ENCODE measurements around the gene CCDC92B. TPM values are rescaled to one million over a fixed set of nuclear protein-coding genes. Genes with fewer than 3 reads are reported as not detected.

Gene CCDC92B
- total and polyA plus RNA-seq, 10 of the 15 experiments (the other 5 are each of a cell fraction or from before 2014, with no cell fraction given): not detected

GRCh38 chr17:2703181-2703580 lies 46.3 kb downstream of the CCDC92B start:
- intact Hi-C loops (cut with micrococcal nuclease; ENCODE audit: unreplicated experiment) (no loop called here), in situ Hi-C loops (cut with MboI) (no loop called here)
- H3K27ac ChIP-seq (ENCODE audit: control insufficient read depth, insufficient read depth): no peak overlapping the region
- POLR2A ChIA-PET: no interaction called here
- H3K4me1 ChIP-seq (ENCODE audit: control insufficient read depth, insufficient read depth, low read length): peaks cover 4% of the 10 kb centered on the region; the same call in 1 of the 2 replicates
- peaks cover 6% of the 10 kb centered on the region; the same call in 1 of the 2 replicates for H4K20me1 ChIP-seq (ENCODE audit: control insufficient read depth, insufficient read depth)
- no peak for DNase-seq (ENCODE audit: low read depth, low spot score)
- H3K4me3 ChIP-seq: no peak overlapping the region
- peaks cover 31% of the 10 kb centered on the region for H3K79me2 ChIP-seq (ENCODE audit: control insufficient read depth, insufficient read depth, low read length)
- no peak for FAIRE-seq
- RAD21 ChIA-PET (ENCODE audit: unreplicated experiment): no interaction called here
- no TSS peak for BruUV-seq (replicated peaks)
- H2AFZ ChIP-seq (ENCODE audit: control insufficient read depth, low read depth, low read length): no peak overlapping the region
- CTCF ChIA-PET: no interaction called here
- no peak for ATAC-seq
- no peaks in the 10 kb centered on the region for H3K27me3 ChIP-seq (replicated peaks in 1 of 2; ENCODE audit: control insufficient read depth in 2 of 2, insufficient read depth in 2 of 2, low read length in 1 of 2)
- no peak overlapping the region for H3K9ac ChIP-seq (ENCODE audit: control insufficient read depth, insufficient read depth, low read length)
- no peak for TF ChIP-seq ETV6 (conservative IDR thresholded peaks at IDR 0.05 in 1 of 2, IDR thresholded peaks at IDR 0.05 in 1 of 2; ENCODE audit: borderline replicate concordance in 1 of 2, low read depth in 1 of 2)
- no peak for TF ChIP-seq ZNF384 (IDR thresholded peaks at IDR 0.05; ENCODE audit: borderline replicate concordance, low read depth, low read length)
- no peak for TF ChIP-seq SUPT20H (IDR thresholded peaks at IDR 0.05; ENCODE audit: borderline replicate concordance, control insufficient read depth, low read depth, low read length)
- no peak for TF ChIP-seq RELA (IDR thresholded peaks at IDR 0.05; ENCODE audit: borderline replicate concordance, partially characterized antibody)
- TF ChIP-seq SP1 (IDR thresholded peaks at IDR 0.05; ENCODE audit: low read depth, low read length): no peak
- TF ChIP-seq SIX5 (IDR thresholded peaks at IDR 0.05; ENCODE audit: low read depth, low read length, severe bottlenecking): no peak
- no peak for TF ChIP-seq IRF3 (IDR thresholded peaks at IDR 0.05)
- no peak for TF ChIP-seq ZZZ3 (IDR thresholded peaks at IDR 0.05; ENCODE audit: control insufficient read depth, insufficient read length, low read depth)
- TF ChIP-seq RCOR1 (conservative IDR thresholded peaks at IDR 0.05; ENCODE audit: low read depth, low read length): no peak
- TF ChIP-seq HDGF (IDR thresholded peaks at IDR 0.05): no peak
- TF ChIP-seq E2F8 (IDR thresholded peaks at IDR 0.05; ENCODE audit: low read depth, partially characterized antibody): no peak
- H3K9me3 ChIP-seq (replicated peaks; ENCODE audit: control insufficient read depth, insufficient read depth, low read length): no peaks in the 10 kb centered on the region
- H3K36me3 ChIP-seq (ENCODE audit: control insufficient read depth in 2 of 2, insufficient read depth in 2 of 2, low read length in 1 of 2): peaks cover 9 to 53% of the 10 kb centered on the region in 2 experiments; a peak in 3 of 4 replicates
- no peak overlapping the region for H3K4me2 ChIP-seq (ENCODE audit: control insufficient read depth, insufficient read depth)
- 92% methylated on average over 20 of the region's 20 CpGs for WGBS (ENCODE audit: insufficient coverage, insufficient replicate concordance, low lambda C conversion rate, missing lambda C conversion rate)
- SMC1A ChIA-PET (ENCODE audit: uncharacterized antibody, unreplicated experiment): no interaction called here

All from GM12878 (cell line).